RKO (cell line): ENCODE results near the gene NUP37.
"Not testable (repeated sequence)": the region's sequence is repeated elsewhere in the genome, so short reads cannot be mapped to it uniquely, and the experiment has no call there.

Experiments used
- DNase-seq: peaks from one replicate; pipeline ENCODE4 v3.0.0-alpha.2; 2016; ENCODE audit warnings: low spot score

The NUP37 gene

GRCh38 chr12:102089228-102089835, 30.6 kb downstream of the NUP37 start:
- DNase-seq = not testable (repeated sequence)

GRCh38 chr12:102080842-102081241, 39.1 kb downstream of the NUP37 start:
- no peak for DNase-seq

GRCh38 chr12:102072092-102072491, 47.8 kb downstream of the NUP37 start:
- DNase-seq = not testable (repeated sequence)

DNA sequence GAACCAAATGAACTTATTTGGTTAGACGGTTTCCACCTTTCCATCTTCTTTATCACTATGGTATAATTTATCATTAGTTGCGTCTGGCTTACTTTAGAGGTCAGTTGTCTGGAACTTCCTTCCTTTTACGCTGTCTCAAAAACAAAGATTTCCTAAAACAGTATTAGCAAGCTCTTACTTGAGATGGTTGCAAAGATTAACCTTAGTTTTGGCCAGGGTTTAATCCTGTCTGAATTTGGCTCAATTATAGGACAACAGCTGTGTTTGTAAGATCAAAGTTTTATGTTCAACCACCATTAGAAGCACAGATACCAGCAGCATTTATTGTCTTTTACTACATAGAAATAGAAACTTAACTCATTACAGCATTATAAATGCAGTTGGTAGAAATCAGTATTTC, 50.2 kb downstream of the NUP37 start:
- no peak for DNase-seq

- DNase-seq = no peak
Observed at GRCh38 chr12:102067574-102068258, 52.2 kb downstream of the NUP37 start.

DNA sequence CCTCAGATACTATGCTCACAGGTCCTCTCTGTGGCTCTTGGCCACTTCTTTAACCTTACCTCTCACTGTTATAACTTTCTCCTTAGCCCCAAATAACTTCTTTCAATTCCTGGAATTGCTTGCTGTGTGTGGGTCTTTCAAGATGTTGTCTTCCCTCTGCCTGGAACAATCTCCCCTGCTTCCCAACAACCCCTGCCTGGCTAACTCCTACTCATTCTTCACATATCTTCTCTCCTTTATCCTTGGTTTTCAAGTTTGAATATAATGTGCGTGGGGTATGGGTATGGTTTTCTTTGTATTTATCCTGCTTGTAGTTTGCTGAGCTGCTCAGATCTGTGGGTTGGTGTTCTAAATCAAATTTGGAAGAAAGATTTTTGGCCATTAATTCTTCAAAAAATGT, 55.4 kb downstream of the NUP37 start:
- DNase-seq = no peak

DNA sequence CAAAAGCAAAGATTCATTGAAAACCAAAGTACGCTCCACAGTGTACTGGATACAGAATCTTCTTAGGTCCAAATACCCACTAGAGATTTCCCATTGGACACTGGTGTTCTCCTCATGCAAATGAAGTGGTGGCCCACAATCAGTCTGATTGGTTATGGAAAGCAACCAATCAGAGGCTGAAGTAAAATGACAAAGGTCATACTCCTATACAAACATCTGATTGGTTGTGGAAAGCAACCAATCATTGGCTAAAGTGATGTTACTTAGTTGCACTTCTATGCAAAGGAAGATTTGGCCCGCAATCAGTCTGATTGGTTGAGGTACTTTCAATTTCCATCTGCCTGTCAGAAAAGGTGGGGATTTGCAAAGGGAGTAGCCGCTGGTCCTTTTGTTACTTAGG, 56.8 kb downstream of the NUP37 start:
- no peak for DNase-seq

- no peak for DNase-seq
Observed at GRCh38 chr12:102062419-102062806, 57.5 kb downstream of the NUP37 start.

GRCh38 chr12:102061560-102062418, 58.1 kb downstream of the NUP37 start, which contains the start of gene WASHC3:
Gene WASHC3 (minus strand): TSS chr12:102061991. CDS start chr12:102061962, 29 bp downstream.
- peak; percentile 94 for DNase-seq

- no peak for DNase-seq
Observed at GRCh38 chr12:102061096-102061559, 58.8 kb downstream of the NUP37 start.

- no peak for DNase-seq
Observed at GRCh38 chr12:102059343-102059742, 60.6 kb downstream of the NUP37 start.

GRCh38 chr12:102054345-102054744, 65.6 kb downstream of the NUP37 start:
- DNase-seq = no peak

DNA sequence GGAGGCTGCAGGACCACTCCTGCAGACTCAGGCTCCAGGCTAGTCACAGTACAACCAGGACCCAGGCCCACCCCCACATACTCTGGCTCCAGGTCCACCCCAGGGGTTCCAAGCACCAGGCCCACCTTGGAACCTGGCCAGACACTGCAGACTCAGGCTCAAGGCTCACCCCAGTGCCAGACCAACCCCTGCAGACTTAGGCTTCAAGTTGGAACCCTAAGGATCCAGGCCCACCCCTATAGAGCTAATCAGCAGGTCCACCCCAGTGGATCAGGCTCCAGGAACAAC, 66.9 kb downstream of the NUP37 start:
- no peak for DNase-seq

- no peak for DNase-seq
Observed at GRCh38 chr12:102052192-102053061, 67.5 kb downstream of the NUP37 start.

- DNase-seq = no peak
Observed at GRCh38 chr12:102051431-102051965, 68.4 kb downstream of the NUP37 start.

DNA sequence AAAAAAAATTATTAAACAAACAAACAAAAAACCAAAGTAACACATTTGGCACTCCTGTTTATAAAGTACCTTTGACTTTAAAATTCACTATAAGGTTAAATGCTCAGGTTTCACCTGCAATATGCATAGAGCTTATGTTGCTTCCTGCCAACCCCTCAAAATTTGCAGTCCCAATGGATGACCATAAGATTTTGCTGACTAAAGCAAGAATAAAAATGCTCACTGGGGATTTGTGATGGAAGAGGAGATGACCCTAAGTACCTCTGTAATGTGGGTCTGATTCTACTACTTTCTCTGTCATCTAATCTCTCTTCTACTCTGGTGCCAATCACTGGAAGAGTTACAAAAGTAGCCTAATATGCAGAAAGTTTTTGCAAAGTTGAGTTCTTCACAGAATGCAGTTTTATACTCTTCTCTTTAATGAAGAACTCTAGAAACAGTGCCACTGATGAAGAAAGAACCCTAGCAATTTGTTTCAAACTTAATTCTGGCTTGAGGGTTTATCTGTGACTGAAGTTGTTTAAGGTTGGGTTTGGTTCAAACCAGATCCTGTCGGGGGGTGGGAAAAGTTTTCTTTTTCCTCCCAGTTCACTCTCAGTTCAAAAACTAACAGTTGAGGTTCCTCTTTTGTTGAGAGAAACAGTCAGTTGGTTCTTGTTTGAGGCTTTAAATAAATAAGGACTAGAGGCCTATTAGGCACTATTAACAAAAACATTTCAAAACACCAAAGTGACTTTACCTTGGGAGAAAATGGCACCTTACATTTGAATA, 69.1 kb downstream of the NUP37 start:
- no peak for DNase-seq

- no peak for DNase-seq
Observed at GRCh38 chr12:102043928-102044327, 76.0 kb downstream of the NUP37 start.

- no peak for DNase-seq
Observed at GRCh38 chr12:102033991-102034745, 85.7 kb downstream of the NUP37 start.

- DNase-seq = no peak
Observed at GRCh38 chr12:102031852-102032251, 88.1 kb downstream of the NUP37 start.

- no peak for DNase-seq
Observed at GRCh38 chr12:102029141-102029540, 90.8 kb downstream of the NUP37 start.
